CD4-positive, alpha-beta T cell treated with Interleukin-4 for 1 hour (primary cell): Measurements from ENCODE around the gene OGFRL1.

ENCODE experiments used
- DNase-seq, 2 donors: peaks; one replicate each; pipeline ENCODE4 v3.0.0-alpha.2; 2020 to 2022

The OGFRL1 gene

DNA sequence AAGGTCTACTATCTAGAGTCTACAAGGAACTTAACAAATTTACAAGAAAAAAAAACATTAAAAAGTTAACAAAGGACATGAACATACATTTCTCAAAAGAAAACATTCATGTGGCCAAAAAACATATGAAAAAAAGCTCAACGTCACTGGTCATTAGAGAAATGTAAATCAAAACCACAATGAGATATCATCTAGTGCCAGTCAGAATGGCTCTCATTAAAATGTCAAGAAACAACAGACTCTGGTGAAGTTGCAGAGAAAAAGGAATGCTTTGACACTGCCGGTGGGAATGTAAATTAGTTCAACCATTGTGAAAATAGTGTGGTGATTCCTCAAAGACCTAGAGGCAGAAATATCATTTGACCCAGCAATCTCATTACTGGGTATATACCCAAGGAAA, 48.3 kb downstream of the OGFRL1 start:
- no peak for DNase-seq

GRCh38 chr6:71338540-71339316, 50.1 kb downstream of the OGFRL1 start:
- DNase-seq, result no peak

- DNase-seq, result no peak
These were observed 54.2 kb downstream of the OGFRL1 start for GRCh38 chr6:71342772-71343171.

DNA sequence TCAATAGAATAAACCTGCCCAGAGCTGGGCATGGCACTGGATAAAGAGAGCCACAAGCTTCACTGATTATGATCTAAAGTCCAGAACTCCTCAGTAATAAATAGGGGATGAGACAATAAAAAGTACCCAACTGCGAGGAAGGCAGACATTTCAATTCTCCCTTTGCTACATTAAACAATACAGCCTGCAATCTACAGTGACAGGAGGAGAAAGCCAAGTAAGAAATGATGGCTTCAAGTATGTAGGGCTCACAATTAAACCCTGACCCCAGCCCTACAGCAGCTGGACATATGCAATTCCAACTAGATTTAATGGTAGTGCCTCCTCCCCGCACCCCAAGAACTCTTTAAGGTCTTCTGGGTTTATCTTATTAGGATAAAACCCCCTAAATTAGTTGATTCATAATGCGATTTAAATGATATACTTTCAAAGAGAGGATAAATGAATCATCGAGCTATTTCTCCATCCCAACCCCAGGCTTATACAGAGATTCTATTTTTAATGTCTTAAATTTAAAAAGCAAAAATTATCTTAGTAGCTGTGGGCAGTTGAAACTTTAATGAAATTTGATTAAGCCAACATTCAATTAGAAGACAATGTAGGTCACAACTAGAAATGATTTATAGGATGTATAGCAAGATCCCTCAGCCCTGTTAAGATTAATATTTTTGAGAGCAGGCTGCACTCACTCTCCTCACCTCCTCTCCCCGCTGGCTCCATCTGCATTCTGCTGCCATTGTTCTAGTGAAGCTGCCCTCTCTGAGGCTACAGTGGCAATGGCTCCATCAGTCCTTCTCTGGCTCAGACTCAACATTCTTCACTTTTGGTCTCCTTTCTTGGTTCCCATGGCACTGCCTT, 57.1 kb downstream of the OGFRL1 start:
- no peak for DNase-seq

- DNase-seq, result no peak
These were observed 57.7 kb downstream of the OGFRL1 start for GRCh38 chr6:71346334-71346694.

- DNase-seq, result no peak
These were observed 58.5 kb downstream of the OGFRL1 start for GRCh38 chr6:71347119-71347518.

DNA sequence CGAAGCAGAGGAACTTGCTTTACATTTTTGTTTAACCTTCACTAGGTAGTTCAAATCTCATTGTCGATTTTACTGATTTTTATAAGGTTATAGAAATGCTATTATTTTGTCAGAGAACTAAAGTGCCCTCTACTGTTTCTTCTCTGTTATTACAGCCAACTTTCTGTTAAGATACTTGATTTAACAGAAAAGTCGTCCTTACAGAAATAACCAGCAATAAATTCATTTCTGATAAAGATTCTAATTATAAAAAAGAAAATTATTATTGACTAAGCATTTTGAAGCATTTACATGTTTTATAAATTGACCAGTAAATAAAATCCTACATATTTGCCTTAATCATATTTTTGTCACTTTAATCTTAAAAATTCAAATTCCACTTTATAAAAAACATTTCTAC, 60.8 kb downstream of the OGFRL1 start:
- DNase-seq, result peak in 1 of 2 donors; percentile 43

- DNase-seq, result no peak
These were observed 61.5 kb downstream of the OGFRL1 start for GRCh38 chr6:71349976-71350615.

DNA sequence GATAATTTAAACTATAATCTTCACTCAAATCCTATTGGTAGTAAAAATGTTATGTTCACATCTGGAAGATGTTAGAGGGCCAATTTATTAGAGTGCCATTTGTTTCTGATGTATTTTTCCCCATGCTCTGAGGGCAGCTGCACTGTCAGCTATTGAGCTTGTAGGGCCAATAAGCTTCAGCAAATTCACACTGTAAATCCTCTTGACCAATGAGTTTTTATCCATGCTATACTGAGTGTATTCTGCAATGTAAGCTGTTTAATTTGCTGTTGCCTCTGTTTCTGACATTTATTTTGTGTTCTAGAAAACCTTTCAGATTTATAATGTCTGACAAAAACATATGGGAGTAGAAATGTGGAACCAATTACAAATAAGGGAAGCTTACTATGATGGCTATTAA, 62.6 kb downstream of the OGFRL1 start:
- no peak for DNase-seq
